K562 (cell line): ENCODE data around the gene E2F2. TPM values are rescaled to one million over a fixed set of nuclear protein-coding genes. Genes with fewer than 3 reads are reported as not detected.
A peak's percentile ranks its signal among the peaks of the same experiment; 100 is the strongest.

Experiments
- ATAC-seq: fragments of 200-7000 bp; cut with Tn5 transposase; 3 replicates; pipeline ENCODE4 v1.9.1; 2020; ENCODE audit warnings: moderate library complexity
- BruUV-seq: library from RNA; stranded (reverse); fragments of 400-500 nt; replicated peaks from 2 replicates; lab custom pipeline; 2021; lab: Mats Ljungman, UMichigan
- CTCF ChIA-PET: fragments of 300-600 bp; formaldehyde crosslinking; extraction: SDS; loops from one replicate; lab custom pipeline; 2021; ENCODE audit warnings: low intra/inter-chr PET ratio; lab: Yijun Ruan, JAX
- POLR2A ChIA-PET: fragments of 300-600, 350-650 bp; sonication (Branson Sonifier 250); formaldehyde crosslinking; extraction: SDS; loops from one replicate; lab custom pipeline; 2021; ENCODE audit warnings: antibody characterized with exemption, inconsistent platforms; lab: Yijun Ruan, JAX
- DNase-seq, 4 experiments: peaks; one replicate each; pipeline versions ENCODE4 v3.0.0 to v3.0.0-alpha.2; 2011 to 2018; ENCODE audit warnings: low spot score in 3 of 4, mixed read lengths in 3 of 4; ENCODE audit errors: extremely low read depth in 1 of 4
- FAIRE-seq: peaks from 2 replicates; lab custom pipeline; 2011; peaks lifted over from hg19 to GRCh38; lab: Jason Lieb, UNC
- H2AFZ ChIP-seq: 2 replicates; pipeline ENCODE4 v1.6.0; 2011; ENCODE audit warnings: low read depth, low read length, control low read depth, inconsistent platforms
- H3K27ac ChIP-seq: fragments of 200-600 bp; 3 replicates; pipeline ENCODE4 v1.8.0; 2011; ENCODE audit warnings: low read depth, mild to moderate bottlenecking, control low read depth, inconsistent platforms, low read length, moderate library complexity, mixed read lengths; ENCODE audit errors: extremely low read depth
- H3K27me3 ChIP-seq, 2 experiments: fragments of 300-600 bp in 1 of 2; 2 replicates in 1 of 2; 3 replicates in 1 of 2; pipeline versions ENCODE4 v1.6.0 to v1.8.0; 2011; ENCODE audit warnings: inconsistent platforms in 2 of 2, low read length in 2 of 2, mild to moderate bottlenecking in 1 of 2, mixed read lengths in 1 of 2, moderate library complexity in 1 of 2; ENCODE audit not compliant: control insufficient read depth in 2 of 2, insufficient read depth in 2 of 2
- H3K36me3 ChIP-seq: fragments of 300-600 bp; 3 replicates; pipeline ENCODE4 v1.8.0; 2011; ENCODE audit warnings: mild to moderate bottlenecking, low read length, inconsistent platforms; ENCODE audit not compliant: control insufficient read depth, insufficient read depth
- H3K4me1 ChIP-seq, 2 experiments: fragments of 200-600 bp in 1 of 2; replicated peaks in 1 of 2; 2 replicates in 1 of 2; 3 replicates in 1 of 2; pipeline versions ENCODE4 v1.5.1 to v1.8.0; 2011; ENCODE audit warnings: inconsistent platforms in 2 of 2, low read length in 2 of 2, mild to moderate bottlenecking in 1 of 2, mixed read lengths in 1 of 2, moderate library complexity in 1 of 2; ENCODE audit not compliant: control insufficient read depth in 2 of 2, insufficient read depth in 2 of 2
- H3K4me2 ChIP-seq: 2 replicates; pipeline ENCODE4 v1.6.1; 2011; ENCODE audit warnings: low read length, control low read depth, inconsistent platforms, mixed read lengths; ENCODE audit not compliant: insufficient read depth
- H3K4me3 ChIP-seq: fragments of 200-600 bp; sonication (generic), shearing (Covaris generic); 2 replicates; pipeline ENCODE4 v1.5.1; 2016; ENCODE audit warnings: control low read depth, inconsistent platforms
- H3K79me2 ChIP-seq: fragments of 200-600 bp; 3 replicates; pipeline ENCODE4 v1.8.0; 2011; ENCODE audit warnings: low read length, inconsistent platforms; ENCODE audit not compliant: control insufficient read depth, insufficient read depth
- H3K9ac ChIP-seq, 2 experiments: 2 replicates each; pipeline versions ENCODE4 v1.6.0 to v1.6.1; 2011; ENCODE audit warnings: low read depth in 2 of 2, low read length in 2 of 2, control low read depth in 1 of 2, inconsistent platforms in 1 of 2, mild to moderate bottlenecking in 1 of 2, mixed read lengths in 1 of 2; ENCODE audit not compliant: insufficient read depth in 1 of 2
- H3K9me1 ChIP-seq: one replicate; pipeline ENCODE4 v1.6.0; 2011; ENCODE audit warnings: inconsistent platforms, mild to moderate bottlenecking, low read length, moderate library complexity; ENCODE audit not compliant: control insufficient read depth, insufficient read depth
- H3K9me3 ChIP-seq: replicated peaks from 2 replicates; pipeline ENCODE4 v1.5.1; 2011; ENCODE audit warnings: low read depth, low read length, inconsistent platforms; ENCODE audit not compliant: control insufficient read depth, insufficient read depth
- H4K20me1 ChIP-seq: replicated peaks from 2 replicates; pipeline ENCODE4 v1.6.1; 2011; ENCODE audit warnings: low read length, inconsistent platforms, mixed read lengths; ENCODE audit not compliant: control insufficient read depth, insufficient read depth
- BRD9 ChIP-seq: fragments of 450-650 bp; IDR thresholded peaks from 2 replicates; pipeline ENCODE4 v1.6.1; 2018; ENCODE audit warnings: low read depth; ENCODE audit not compliant: partially characterized antibody
- CBFA2T3 ChIP-seq: fragments of 450-650 bp; IDR thresholded peaks from 2 replicates; pipeline ENCODE4 v1.6.1; 2017
- DACH1 ChIP-seq: fragments of 450-650 bp; IDR thresholded peaks from 2 replicates; pipeline ENCODE4 v1.6.1; 2018; ENCODE audit not compliant: partially characterized antibody
- ESRRA ChIP-seq: fragments of 450-650 bp; IDR thresholded peaks from 2 replicates; pipeline ENCODE4 v1.6.1; 2014; ENCODE audit warnings: low read depth, mild to moderate bottlenecking, moderate library complexity, borderline replicate concordance
- FOXJ2 ChIP-seq: fragments of 200-800 bp; sonication (Bioruptor generic); IDR thresholded peaks from 2 replicates; pipeline ENCODE4 v1.6.1; 2016; ENCODE audit warnings: missing genetic modification characterization, missing compliant biosample characterization
- HDAC1 ChIP-seq, 2 experiments: fragments of 450-650 bp; IDR thresholded peaks; 2 replicates each; pipeline ENCODE4 v1.6.1; 2016 to 2017; ENCODE audit warnings: inconsistent platforms in 1 of 2, mild to moderate bottlenecking in 1 of 2, moderate library complexity in 1 of 2
- HLTF ChIP-seq: fragments of 450-650 bp; IDR thresholded peaks from 2 replicates; pipeline ENCODE4 v1.6.1; 2016
- HMG20B ChIP-seq: fragments of 250-450 bp; sonication (Bioruptor Pico); IDR thresholded peaks from 2 replicates; pipeline ENCODE4 v1.5.0; 2021; ENCODE audit warnings: mild to moderate bottlenecking
- MTF1 ChIP-seq: fragments of 250-450 bp; sonication (Bioruptor Pico); IDR thresholded peaks from 2 replicates; pipeline ENCODE4 v1.9.0; 2021; ENCODE audit warnings: moderate library complexity, mild to moderate bottlenecking, inconsistent platforms, borderline replicate concordance
- PYGO2 ChIP-seq: fragments of 450-650 bp; IDR thresholded peaks from 2 replicates; pipeline ENCODE4 v1.6.1; 2016; ENCODE audit warnings: mild to moderate bottlenecking, missing genetic modification characterization, moderate library complexity, missing compliant biosample characterization
- RBM14 ChIP-seq: fragments of 200-400 bp; formaldehyde crosslinking; IDR thresholded peaks from 2 replicates; pipeline ENCODE4 v1.6.1; 2018; ENCODE audit warnings: low read depth, mild to moderate bottlenecking, low read length, moderate library complexity, borderline replicate concordance; ENCODE audit not compliant: insufficient read depth
- RCOR1 ChIP-seq, 2 experiments: IDR thresholded peaks; 2 replicates each; pipeline ENCODE4 v1.6.1; 2012; ENCODE audit warnings: low read depth in 2 of 2, low read length in 2 of 2, borderline replicate concordance in 1 of 2, improper control_type of control experiment in 1 of 2
- SREBF2 ChIP-seq: sonication (generic); formaldehyde crosslinking; IDR thresholded peaks from 2 replicates; pipeline ENCODE4 v1.4.0; 2020; ENCODE audit warnings: mild to moderate bottlenecking, missing genetic modification reagents
- TBP ChIP-seq: optimal IDR thresholded peaks from 2 replicates; pipeline ENCODE3; 2011; ENCODE audit warnings: low read depth, low read length, improper control_type of control experiment
- TFAM ChIP-seq: fragments of 250-450 bp; sonication (Bioruptor Pico); conservative IDR thresholded peaks from 2 replicates; pipeline ENCODE4 v1.5.0; 2021; ENCODE audit warnings: mild to moderate bottlenecking, moderate library complexity
- ZC3H8 ChIP-seq: fragments of 450-650 bp; IDR thresholded peaks from 2 replicates; pipeline ENCODE4 v1.6.1; 2017
- ZKSCAN1 ChIP-seq: fragments of 150-350 bp; IDR thresholded peaks from 2 replicates; pipeline ENCODE4 v1.6.1; 2016; ENCODE audit warnings: low read depth, low read length
- ZNF766 ChIP-seq: fragments of 200-800 bp; sonication (Bioruptor generic); conservative IDR thresholded peaks from 2 replicates; pipeline ENCODE4 v1.6.1; 2016; ENCODE audit warnings: missing genetic modification characterization, missing compliant biosample characterization
- whole genome bisulfite sequencing: fragments of 100-300 bp; shearing (Covaris generic); methylation state at CpG from one replicate; pipeline ENCODE4 v1.1.6; 2016; ENCODE audit warnings: low coverage, mixed read lengths; ENCODE audit not compliant: insufficient coverage; ENCODE audit errors: missing lambda C conversion rate; 5-methylcytosine and 5-hydroxymethylcytosine counted together
- in situ Hi-C: fragments of 300-500 bp; cut with MboI; formaldehyde crosslinking; loops from 4 replicates; pipeline ENCODE4 v1.15.0; 2018; ENCODE audit warnings: inconsistent platforms, mixed read lengths
- intact Hi-C: fragments of 100-400 bp; cut with micrococcal nuclease; formaldehyde crosslinking; loops from 2 replicates; pipeline ENCODE4 v1.14.2; 2022
- polyA plus RNA-seq, 8 experiments: library from polyadenylated mRNA; depleted of rRNA in 4 of 8; stranded (reverse) in 5 of 8; unstranded in 3 of 8; fragments of >200 nt; fragmentation: Nextera tagmentation in 2 of 8; fragmentation: Illumina TruSeq in 1 of 8; extraction: Ambion mirVana in 2 of 8; extraction: Trizol in 1 of 8; gene quantifications; 2 replicates each; pipeline versions ENCODE4 v1.2.1 to v1.2.3, GENCODE V29; 2011 to 2014; ENCODE audit warnings: inconsistent platforms in 1 of 8, missing spikeins in 1 of 8
- total RNA-seq, 7 experiments: library from RNA; depleted of rRNA in 6 of 7; stranded (reverse); fragments of >200 nt in 6 of 7; fragmentation: Illumina TruSeq in 2 of 7; extraction: Trizol in 2 of 7; gene quantifications; 2 replicates each; pipeline versions ENCODE4 v1.2.1 to v1.2.3, GENCODE V29; 2011 to 2021; ENCODE audit warnings: low replicate concordance in 1 of 7
- TF ChIP-seq, protein P1 (sequence below), 2 experiments: IDR thresholded peaks in 1 of 2; conservative IDR thresholded peaks in 1 of 2; 2 replicates each; pipeline ENCODE4 v1.6.1; 2016; ENCODE audit warnings: low read depth in 2 of 2, mild to moderate bottlenecking in 1 of 2, missing compliant biosample characterization in 1 of 2, missing genetic modification characterization in 1 of 2, moderate library complexity in 1 of 2
- TF ChIP-seq, protein P2 (sequence below): fragments of 450-650 bp; IDR thresholded peaks from 2 replicates; pipeline ENCODE4 v1.6.1; 2016; ENCODE audit warnings: low read depth, mild to moderate bottlenecking, moderate library complexity

E2F2 gene
- total and polyA plus RNA-seq, 9 of the 15 experiments (the other 6 are each of a cell fraction or from before 2014, with no cell fraction given): 3.1 to 25.3 (median 11.4) TPM

DNA sequence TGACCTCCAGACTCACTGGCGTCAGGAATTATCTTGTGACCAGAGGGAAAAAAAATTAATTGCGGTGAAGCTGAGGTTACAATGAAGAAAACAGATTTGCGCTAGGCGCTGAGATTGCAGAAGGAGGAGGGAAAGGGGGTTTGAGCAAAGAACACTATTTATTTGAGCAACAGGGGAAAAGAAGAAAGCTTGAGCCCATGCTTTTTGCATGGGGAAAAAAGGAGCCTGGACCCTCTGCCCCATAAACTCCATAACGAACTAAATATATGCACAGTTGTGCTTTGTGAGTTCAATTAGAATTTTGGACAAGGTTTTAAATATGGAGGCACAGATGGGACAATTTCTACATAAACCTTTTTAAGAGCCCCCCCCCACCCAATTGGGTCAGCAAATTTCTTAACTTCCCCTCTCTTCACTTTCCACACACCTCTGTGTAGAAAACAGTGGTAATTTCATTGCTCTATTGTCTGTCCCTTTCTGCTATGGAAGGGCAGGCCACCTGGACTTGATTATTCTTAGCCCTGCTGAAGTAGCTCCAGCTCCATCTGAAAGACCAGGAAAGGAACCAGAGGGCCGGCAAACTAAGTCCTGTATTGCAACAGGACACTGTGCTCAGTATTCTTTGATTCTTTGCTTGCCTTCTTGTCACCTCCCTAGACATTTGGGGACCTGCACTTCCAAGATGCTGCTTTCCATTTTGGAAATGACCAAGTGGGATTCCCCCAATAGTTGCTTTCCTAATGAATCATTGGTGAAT is 29.1 kb upstream of the E2F2 start:
- no peaks in the 10 kb centered on the region for H4K20me1 ChIP-seq
- no peaks in the 10 kb centered on the region for H3K9me1 ChIP-seq
- H3K36me3 ChIP-seq: peaks cover 19% of the 10 kb centered on the region
- ChIA-PET POLR2A (interaction anchor here (0.6 to 3.9 kb wide), 11 partner anchors 9 to 131 kb away, joined by 3 to 29 read pairs (median 4); partner anchors contain the start of gene RPL11), CTCF (no interaction called here)
- H3K27ac ChIP-seq: no peak overlapping the region; the same call in 2 of the 3 replicates
- intact Hi-C loops: loop anchor here (5.0 kb wide), 2 partner anchors 37 to 182 kb away; partner anchors contain the start of gene ELOA
- H3K4me3 ChIP-seq: peak overlapping the region; percentile 74
- FAIRE-seq: no peak
- no peaks in the 10 kb centered on the region for H3K9me3 ChIP-seq
- peak overlapping the region; percentile 12; the same call in 1 of the 2 replicates for H3K4me2 ChIP-seq
- peak overlapping the region; percentile 9 to 95; a peak in 1 of 4 replicates for H3K9ac ChIP-seq
- no peak for ATAC-seq
- BruUV-seq: no TSS peak
- in situ Hi-C loops: no loop called here
- H3K27me3 ChIP-seq: no peaks in the 10 kb centered on the region
- H2AFZ ChIP-seq: no peak overlapping the region
- peaks cover 40% of the 10 kb centered on the region for H3K79me2 ChIP-seq
- WGBS: 10% methylated on average over 6 of the region's 6 CpGs
- H3K4me1 ChIP-seq: peaks cover 53 to 68% of the 10 kb centered on the region in 2 experiments
- no peak for DNase-seq
- TF ChIP-seq ZKSCAN1: no peak
- TF ChIP-seq FOXJ2 (tag): no peak
- TF ChIP-seq HMG20B (CRISPR knock-in tag): peak; percentile 85; the same call in 1 of the 2 replicates
- TF ChIP-seq BRD9: no peak
- no peak for TF ChIP-seq TFAM (CRISPR knock-in tag)
- peak in 1 of 2 experiments; percentile 77; a peak in 2 of 4 replicates for TF ChIP-seq RCOR1 (IDR thresholded peaks at IDR 0.05; ENCODE audit: borderline replicate concordance in 1 of 2, low read depth in 2 of 2, low read length in 2 of 2)
- TF ChIP-seq HDAC1 (IDR thresholded peaks at IDR 0.05): peak in 1 of 2 experiments; percentile 92; a peak in 2 of 4 replicates
- TF ChIP-seq, protein P1, sequence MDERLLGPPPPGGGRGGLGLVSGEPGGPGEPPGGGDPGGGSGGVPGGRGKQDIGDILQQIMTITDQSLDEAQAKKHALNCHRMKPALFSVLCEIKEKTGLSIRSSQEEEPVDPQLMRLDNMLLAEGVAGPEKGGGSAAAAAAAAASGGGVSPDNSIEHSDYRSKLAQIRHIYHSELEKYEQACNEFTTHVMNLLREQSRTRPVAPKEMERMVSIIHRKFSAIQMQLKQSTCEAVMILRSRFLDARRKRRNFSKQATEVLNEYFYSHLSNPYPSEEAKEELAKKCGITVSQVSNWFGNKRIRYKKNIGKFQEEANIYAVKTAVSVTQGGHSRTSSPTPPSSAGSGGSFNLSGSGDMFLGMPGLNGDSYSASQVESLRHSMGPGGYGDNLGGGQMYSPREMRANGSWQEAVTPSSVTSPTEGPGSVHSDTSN (CRISPR knock-in tag; IDR thresholded peaks at IDR 0.05; ENCODE audit: low read depth): no peak
- TF ChIP-seq, protein P1 (tag; conservative IDR thresholded peaks at IDR 0.05; ENCODE audit: low read depth): peak; percentile 28; the same call in 1 of the 2 replicates
- TF ChIP-seq MTF1 (CRISPR knock-in tag): no peak
- TF ChIP-seq ZNF766 (CRISPR knock-in tag): no peak
- TF ChIP-seq CBFA2T3: peak; percentile 24; the same call in 1 of the 2 replicates
- TF ChIP-seq RBM14: no peak
- TF ChIP-seq DACH1: peak; percentile 35
- TF ChIP-seq TBP: no peak
- TF ChIP-seq, protein P2, sequence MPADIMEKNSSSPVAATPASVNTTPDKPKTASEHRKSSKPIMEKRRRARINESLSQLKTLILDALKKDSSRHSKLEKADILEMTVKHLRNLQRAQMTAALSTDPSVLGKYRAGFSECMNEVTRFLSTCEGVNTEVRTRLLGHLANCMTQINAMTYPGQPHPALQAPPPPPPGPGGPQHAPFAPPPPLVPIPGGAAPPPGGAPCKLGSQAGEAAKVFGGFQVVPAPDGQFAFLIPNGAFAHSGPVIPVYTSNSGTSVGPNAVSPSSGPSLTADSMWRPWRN: no peak; the same call in 1 of the 2 replicates
- no peak for TF ChIP-seq ZC3H8
- peak; percentile 9; the same call in 1 of the 2 replicates for TF ChIP-seq ESRRA
- TF ChIP-seq HLTF: no peak
- TF ChIP-seq SREBF2 (CRISPR knock-in tag): no peak
- no peak for TF ChIP-seq PYGO2 (tag)
